AG09309 (cell line): Measurements from ENCODE around the gene PCDHA2.
"Not testable (repeated sequence)": the region's sequence is repeated elsewhere in the genome, so short reads cannot be mapped to it uniquely, and the experiment has no call there.

Experiments
- DNase-seq: peaks from one replicate; pipeline ENCODE4 v3.0.0-alpha.2; 2010; ENCODE audit warnings: low read depth
- H3K4me3 ChIP-seq: 2 replicates; pipeline ENCODE4 v1.5.1; 2011; ENCODE audit warnings: mild to moderate bottlenecking, low read depth, low read length, moderate library complexity; ENCODE audit not compliant: control insufficient read depth
- TF ChIP-seq, protein P1 (sequence below): IDR thresholded peaks from 2 replicates; pipeline ENCODE4 v1.5.1; 2011; ENCODE audit warnings: mild to moderate bottlenecking, low read depth, low read length, inconsistent platforms; ENCODE audit not compliant: insufficient read depth, control insufficient read depth; ENCODE audit errors: missing control alignments

PCDHA2 gene

GRCh38 chr5:140794595-140795258, at the start of gene PCDHA2:
Gene PCDHA2 (plus strand): TSS chr5:140794852.
- no peak for DNase-seq
- H3K4me3 ChIP-seq = peak within 1 kb of the TSS; percentile 43
- TF ChIP-seq, protein P1, sequence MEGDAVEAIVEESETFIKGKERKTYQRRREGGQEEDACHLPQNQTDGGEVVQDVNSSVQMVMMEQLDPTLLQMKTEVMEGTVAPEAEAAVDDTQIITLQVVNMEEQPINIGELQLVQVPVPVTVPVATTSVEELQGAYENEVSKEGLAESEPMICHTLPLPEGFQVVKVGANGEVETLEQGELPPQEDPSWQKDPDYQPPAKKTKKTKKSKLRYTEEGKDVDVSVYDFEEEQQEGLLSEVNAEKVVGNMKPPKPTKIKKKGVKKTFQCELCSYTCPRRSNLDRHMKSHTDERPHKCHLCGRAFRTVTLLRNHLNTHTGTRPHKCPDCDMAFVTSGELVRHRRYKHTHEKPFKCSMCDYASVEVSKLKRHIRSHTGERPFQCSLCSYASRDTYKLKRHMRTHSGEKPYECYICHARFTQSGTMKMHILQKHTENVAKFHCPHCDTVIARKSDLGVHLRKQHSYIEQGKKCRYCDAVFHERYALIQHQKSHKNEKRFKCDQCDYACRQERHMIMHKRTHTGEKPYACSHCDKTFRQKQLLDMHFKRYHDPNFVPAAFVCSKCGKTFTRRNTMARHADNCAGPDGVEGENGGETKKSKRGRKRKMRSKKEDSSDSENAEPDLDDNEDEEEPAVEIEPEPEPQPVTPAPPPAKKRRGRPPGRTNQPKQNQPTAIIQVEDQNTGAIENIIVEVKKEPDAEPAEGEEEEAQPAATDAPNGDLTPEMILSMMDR = peak; percentile 47

GRCh38 chr5:140753561-140753960, 41.1 kb upstream of the PCDHA2 start:
- no peak for DNase-seq
- TF ChIP-seq, protein P1 = no peak

DNA sequence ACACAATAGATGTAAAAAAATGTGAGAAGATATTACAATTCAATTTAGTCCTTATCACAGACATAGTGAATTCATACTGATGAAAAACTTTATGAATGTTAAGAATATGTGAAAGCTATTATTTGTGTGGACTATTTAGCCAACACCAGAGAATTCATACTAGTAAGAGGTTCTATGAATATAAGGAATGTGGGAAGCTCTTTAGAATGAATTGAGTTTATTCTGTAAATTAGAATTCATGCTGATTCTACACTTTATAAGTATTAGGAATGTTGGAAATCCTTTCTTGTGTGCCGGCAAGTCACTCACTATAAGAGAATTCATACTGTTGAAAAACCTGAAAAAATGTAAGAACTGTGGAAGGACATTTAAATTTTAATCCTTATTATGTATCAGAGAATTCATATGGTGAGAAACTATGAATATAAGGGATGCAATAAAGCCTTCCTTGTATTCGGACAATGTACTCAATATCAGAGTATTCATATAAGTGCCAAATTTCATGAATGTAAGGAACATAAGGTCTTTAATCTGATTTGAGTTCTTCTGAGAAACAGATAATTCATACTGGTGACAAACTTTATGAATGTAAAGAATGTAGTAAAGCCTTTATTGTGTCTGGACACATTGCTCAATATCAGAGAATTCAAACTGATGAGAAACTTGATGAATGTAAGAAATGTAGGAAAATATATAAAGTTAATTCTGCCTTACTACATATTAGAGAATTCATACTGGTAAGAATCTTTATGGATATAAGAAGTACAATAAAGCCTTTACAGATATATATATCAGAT, 30.3 kb upstream of the PCDHA2 start:
- no peak for DNase-seq
- TF ChIP-seq, protein P1 = no peak
- no peak overlapping the region for H3K4me3 ChIP-seq

More at GRCh38 chr5:140753561-140753960, 41.1 kb upstream of the PCDHA2 start:
- no peak overlapping the region for H3K4me3 ChIP-seq

GRCh38 chr5:140767444-140767843, 27.2 kb upstream of the PCDHA2 start:
- H3K4me3 ChIP-seq = no peak overlapping the region
- TF ChIP-seq, protein P1 = no peak
- no peak for DNase-seq

DNA sequence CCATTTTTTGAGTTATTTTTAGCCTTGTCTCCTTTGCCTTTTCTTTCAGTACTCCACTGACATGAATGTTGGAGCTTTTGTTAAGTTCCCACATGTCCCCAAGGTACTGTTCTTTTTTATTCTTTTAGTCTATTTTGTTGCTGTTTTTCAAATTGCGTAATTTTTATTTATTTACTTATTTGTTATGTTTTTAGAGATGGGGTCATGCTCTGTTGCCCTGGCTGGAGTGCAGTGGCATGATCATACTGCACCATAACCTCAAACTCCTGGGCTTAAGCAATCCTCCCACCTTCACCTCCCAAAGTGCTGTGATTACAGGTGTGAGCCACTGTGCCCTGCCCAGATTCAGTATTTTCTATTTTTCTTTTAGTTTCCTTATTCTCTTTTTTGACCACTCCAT, 14.1 kb upstream of the PCDHA2 start:
- H3K4me3 ChIP-seq = no peak overlapping the region
- no peak for DNase-seq
- TF ChIP-seq, protein P1 = no peak

- no peak within 1 kb of the TSS for H3K4me3 ChIP-seq
- TF ChIP-seq, protein P1 = no peak
These were observed 8.6 kb upstream of the PCDHA2 start, which contains the start of gene PCDHA1 for GRCh38 chr5:140785905-140786686. Gene PCDHA1 (plus strand): TSS chr5:140786140.

DNA sequence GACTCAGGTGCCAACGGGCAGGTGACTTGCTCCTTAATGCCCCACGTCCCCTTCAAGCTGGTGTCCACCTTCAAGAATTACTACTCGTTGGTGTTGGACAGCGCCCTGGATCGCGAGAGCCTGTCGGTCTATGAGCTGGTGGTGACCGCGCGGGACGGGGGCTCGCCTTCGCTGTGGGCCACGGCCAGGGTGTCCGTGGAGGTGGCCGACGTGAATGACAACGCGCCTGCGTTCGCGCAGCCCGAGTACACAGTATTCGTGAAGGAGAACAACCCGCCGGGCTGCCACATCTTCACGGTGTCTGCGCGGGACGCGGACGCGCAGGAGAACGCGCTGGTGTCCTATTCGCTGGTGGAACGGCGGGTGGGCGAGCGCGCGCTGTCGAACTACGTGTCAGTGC, 7.2 kb upstream of the PCDHA2 start:
- DNase-seq, H3K4me3 ChIP-seq: not testable (repeated sequence)

More at GRCh38 chr5:140785905-140786686, 8.6 kb upstream of the PCDHA2 start, which contains the start of gene PCDHA1:
- no peak for DNase-seq

DNA sequence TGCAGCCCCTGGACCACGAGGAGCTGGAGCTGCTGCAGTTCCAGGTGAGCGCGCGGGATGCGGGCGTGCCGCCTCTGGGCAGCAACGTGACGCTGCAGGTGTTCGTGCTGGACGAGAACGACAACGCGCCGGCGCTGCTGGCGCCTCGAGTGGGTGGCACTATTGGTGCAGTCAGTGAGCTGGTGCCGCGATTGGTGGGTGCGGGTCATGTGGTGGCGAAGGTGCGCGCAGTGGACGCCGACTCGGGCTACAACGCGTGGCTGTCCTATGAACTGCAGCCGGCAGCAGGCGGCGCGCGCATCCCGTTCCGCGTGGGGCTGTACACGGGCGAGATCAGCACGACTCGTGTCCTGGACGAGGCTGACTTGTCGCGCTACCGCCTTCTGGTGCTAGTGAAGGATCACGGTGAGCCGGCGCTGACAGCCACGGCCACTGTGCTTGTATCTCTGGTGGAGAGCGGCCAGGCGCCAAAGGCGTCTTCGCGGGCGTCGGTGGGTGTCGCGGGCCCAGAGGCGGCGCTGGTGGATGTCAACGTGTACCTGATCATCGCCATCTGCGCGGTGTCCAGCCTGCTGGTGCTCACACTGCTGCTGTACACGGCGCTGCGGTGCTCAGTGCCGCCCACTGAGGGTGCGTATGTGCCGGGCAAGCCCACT, 6.7 kb upstream of the PCDHA2 start:
- H3K4me3 ChIP-seq = not testable (repeated sequence)

More for the DNA sequence above, 6.7 kb upstream of the PCDHA2 start:
- DNase-seq = not testable (repeated sequence)
